CD4-positive, alpha-beta memory T cell (primary cell): ENCODE results near the gene SEC22B. TPM values are rescaled to one million over a fixed set of nuclear protein-coding genes. Genes with fewer than 3 reads are reported as not detected.
A peak's percentile ranks its signal among the peaks of the same experiment; 100 is the strongest.
"Not testable (repeated sequence)": the region's sequence is repeated elsewhere in the genome, so short reads cannot be mapped to it uniquely, and the experiment has no call there.

Source experiments
- CTCF ChIA-PET: fragments of 350-600 bp; sonication (Branson Sonifier 250); formaldehyde crosslinking; loops from one replicate; lab custom pipeline; 2021; ENCODE audit warnings: inconsistent platforms; ENCODE audit not compliant: partially characterized antibody; lab: Charles Lee
- POLR2A ChIA-PET: fragments of 350-600 bp; sonication (Branson Sonifier 250); formaldehyde crosslinking; loops from one replicate; lab custom pipeline; 2021; ENCODE audit not compliant: partially characterized antibody; lab: Charles Lee
- DNase-seq, 5 donors: peaks; one replicate each; pipeline versions ENCODE4 v3.0.0 to v3.0.0-alpha.2; 2020 to 2022; ENCODE audit warnings: mixed read lengths in 1 of 5
- H3K27ac ChIP-seq: one replicate; pipeline ENCODE4 v1.7.0; 2013; ENCODE audit warnings: low read depth, low read length
- H3K27me3 ChIP-seq: 2 replicates; pipeline ENCODE4 v1.7.0; 2013; ENCODE audit warnings: mild to moderate bottlenecking, low read length, moderate library complexity; ENCODE audit not compliant: insufficient read depth
- H3K36me3 ChIP-seq: 2 replicates; pipeline ENCODE4 v1.7.0; 2013; ENCODE audit warnings: mild to moderate bottlenecking, low read length, moderate library complexity; ENCODE audit not compliant: insufficient read depth
- H3K4me1 ChIP-seq: 2 replicates; pipeline ENCODE4 v1.7.0; 2013; ENCODE audit warnings: mild to moderate bottlenecking, low read length, moderate library complexity; ENCODE audit not compliant: insufficient read depth
- H3K4me3 ChIP-seq, 2 donors: one replicate each; pipeline ENCODE4 v1.7.0; 2013; ENCODE audit warnings: low read length in 2 of 2, mild to moderate bottlenecking in 1 of 2
- H3K9me3 ChIP-seq, 2 donors: one replicate each; pipeline ENCODE4 v1.7.0; 2013; ENCODE audit warnings: low read length in 2 of 2, control low read depth in 1 of 2; ENCODE audit not compliant: control insufficient read depth in 1 of 2
- H3K27ac Mint-ChIP-seq, 7 donors: one replicate each; pipeline ENCODE4 v1.8.0; 2020 to 2021; ENCODE audit warnings: mixed read lengths in 7 of 7, mild to moderate bottlenecking in 6 of 7, inconsistent platforms in 3 of 7, moderate library complexity in 3 of 7
- H3K27me3 Mint-ChIP-seq, 2 donors: one replicate each; pipeline ENCODE4 v1.8.0; 2020 to 2021; ENCODE audit warnings: mixed read lengths in 2 of 2
- H3K36me3 Mint-ChIP-seq, 2 donors: one replicate each; pipeline ENCODE4 v1.8.0; 2020 to 2021; ENCODE audit warnings: mixed read lengths in 2 of 2, inconsistent platforms in 1 of 2, mild to moderate bottlenecking in 1 of 2
- H3K4me1 Mint-ChIP-seq, 4 donors: one replicate each; pipeline ENCODE4 v1.8.0; 2020 to 2021; ENCODE audit warnings: mixed read lengths in 4 of 4, mild to moderate bottlenecking in 1 of 4
- H3K4me3 Mint-ChIP-seq, 8 donors: one replicate each; pipeline ENCODE4 v1.8.0; 2020 to 2021; ENCODE audit warnings: mixed read lengths in 8 of 8, mild to moderate bottlenecking in 7 of 8, moderate library complexity in 6 of 8, inconsistent platforms in 3 of 8
- H3K9me3 Mint-ChIP-seq, 8 donors: one replicate each; pipeline ENCODE4 v1.8.0; 2020 to 2021; ENCODE audit warnings: mixed read lengths in 8 of 8, mild to moderate bottlenecking in 5 of 8, inconsistent platforms in 3 of 8, moderate library complexity in 1 of 8
- intact Hi-C: fragments of 100-400 bp; cut with micrococcal nuclease; formaldehyde crosslinking; loops from one replicate; pipeline ENCODE4 v1.15.1; 2023
- polyA plus RNA-seq, 2 donors: library from polyadenylated mRNA; unstranded; fragments of 300-500 nt; fragmentation: Illumina TruSeq; gene quantifications; one replicate each; pipeline ENCODE4 v1.2.3, GENCODE V29; 2021
- total RNA-seq, 2 experiments: library from RNA; stranded (reverse); gene quantifications; one replicate each; pipeline ENCODE4 v1.2.3, GENCODE V29; 2021

Gene SEC22B
- total and polyA plus RNA-seq, 4 experiments from 2014 or later, result 13.9 to 45.2 (median 31.1) TPM

DNA sequence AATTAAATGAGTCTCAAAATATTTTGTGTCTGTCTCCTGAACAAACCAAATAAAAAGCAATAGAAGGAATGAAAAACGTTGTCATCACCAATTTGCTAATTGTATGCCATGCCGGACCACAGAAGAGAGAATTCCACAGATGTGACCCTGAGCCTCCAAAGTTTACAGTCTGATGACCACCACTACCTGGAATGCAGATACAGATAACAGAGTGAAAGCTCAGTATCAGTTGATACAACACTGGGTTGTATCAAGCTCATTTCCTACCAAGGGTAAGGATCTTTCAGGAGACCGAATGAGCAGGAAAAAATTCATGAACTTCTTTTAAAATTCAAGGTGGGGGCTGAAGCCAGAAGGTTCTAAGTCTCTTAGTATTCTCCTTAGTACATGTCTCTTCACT lies 64.5 kb downstream of the SEC22B start:
- H3K27me3 ChIP-seq, CTCF ChIA-PET, H3K4me3 ChIP-seq, H3K27ac Mint-ChIP-seq, H3K4me1 Mint-ChIP-seq, H3K9me3 ChIP-seq, H3K27ac ChIP-seq, H3K9me3 Mint-ChIP-seq, H3K36me3 Mint-ChIP-seq, H3K27me3 Mint-ChIP-seq, POLR2A ChIA-PET, intact Hi-C loops, H3K36me3 ChIP-seq, H3K4me1 ChIP-seq, H3K4me3 Mint-ChIP-seq, DNase-seq: not testable (repeated sequence)

DNA sequence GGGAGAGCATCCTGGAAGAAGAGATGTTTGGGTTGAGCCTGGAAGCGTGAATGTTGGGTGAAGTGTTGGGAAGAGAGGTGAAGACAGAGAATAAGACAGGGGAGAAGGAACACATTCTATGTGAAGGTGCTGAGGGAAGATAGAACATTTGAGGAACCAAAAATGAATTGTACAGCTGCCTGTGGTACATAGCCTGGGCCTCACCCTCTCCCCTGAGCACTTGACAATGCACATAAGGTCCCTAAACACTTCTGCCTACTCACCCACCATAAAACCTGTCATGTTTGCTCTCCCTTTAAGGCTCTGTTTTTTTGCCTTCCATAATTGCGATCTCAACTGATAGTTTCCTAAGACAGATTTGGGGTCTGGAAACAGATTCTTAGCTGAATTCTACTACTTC lies 65.3 kb downstream of the SEC22B start:
- H3K4me1 Mint-ChIP-seq, H3K27me3 ChIP-seq, H3K9me3 ChIP-seq, H3K27ac ChIP-seq, H3K36me3 ChIP-seq, H3K4me3 ChIP-seq, H3K9me3 Mint-ChIP-seq, H3K4me1 ChIP-seq, H3K4me3 Mint-ChIP-seq, CTCF ChIA-PET, POLR2A ChIA-PET, H3K36me3 Mint-ChIP-seq, H3K27me3 Mint-ChIP-seq, DNase-seq, intact Hi-C loops, H3K27ac Mint-ChIP-seq: not testable (repeated sequence)

DNA sequence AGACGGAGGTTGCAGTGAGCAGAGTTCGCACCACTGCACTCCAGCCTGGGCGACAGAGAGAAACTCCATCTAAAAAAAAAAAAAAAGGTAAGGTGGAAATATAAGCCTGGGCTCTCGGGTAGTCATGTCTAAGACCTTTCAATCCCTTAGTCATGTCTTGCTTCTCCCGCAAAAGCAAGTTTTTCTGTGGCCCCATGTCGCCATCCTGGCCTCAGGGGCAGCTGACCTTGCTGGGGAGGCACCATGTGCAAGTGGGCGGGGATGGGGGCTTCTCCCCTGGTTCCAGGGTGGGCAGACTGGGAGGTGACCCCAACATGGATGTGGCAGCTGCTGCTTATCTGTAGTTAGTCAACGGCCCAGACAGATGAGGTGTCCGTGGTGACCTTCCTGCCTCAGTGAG lies 66.7 kb downstream of the SEC22B start:
- H3K27ac ChIP-seq, H3K27me3 ChIP-seq, H3K27me3 Mint-ChIP-seq, DNase-seq, H3K27ac Mint-ChIP-seq, intact Hi-C loops, H3K9me3 ChIP-seq, CTCF ChIA-PET, H3K4me1 ChIP-seq, H3K4me1 Mint-ChIP-seq, H3K9me3 Mint-ChIP-seq, H3K36me3 ChIP-seq, H3K4me3 ChIP-seq, H3K4me3 Mint-ChIP-seq, H3K36me3 Mint-ChIP-seq, POLR2A ChIA-PET: not testable (repeated sequence)

DNA sequence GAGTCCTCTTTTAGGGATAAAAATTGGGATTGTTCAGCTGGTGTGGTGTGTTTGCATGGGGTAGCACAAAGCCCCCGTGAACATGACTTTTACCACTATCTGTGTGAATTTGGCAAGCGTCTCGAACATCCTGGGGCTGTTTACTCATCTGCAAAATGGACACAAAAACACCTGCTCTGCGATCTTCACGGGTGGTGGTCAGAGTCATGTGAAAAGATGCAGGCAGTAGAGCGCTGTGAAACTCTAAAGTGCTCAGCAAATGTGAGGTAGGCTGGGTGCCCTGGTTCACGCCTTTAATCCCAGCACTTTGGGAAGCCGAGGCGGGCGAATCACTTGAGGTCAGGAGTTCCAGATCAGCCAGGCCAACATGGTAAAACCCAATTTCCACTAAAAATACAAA lies 67.1 kb downstream of the SEC22B start:
- H3K27ac ChIP-seq, H3K36me3 ChIP-seq, H3K27me3 Mint-ChIP-seq, H3K27ac Mint-ChIP-seq, CTCF ChIA-PET, H3K4me3 Mint-ChIP-seq, POLR2A ChIA-PET, intact Hi-C loops, H3K9me3 Mint-ChIP-seq, H3K27me3 ChIP-seq, H3K4me3 ChIP-seq, H3K4me1 ChIP-seq, H3K36me3 Mint-ChIP-seq, DNase-seq, H3K4me1 Mint-ChIP-seq, H3K9me3 ChIP-seq: not testable (repeated sequence)

DNA sequence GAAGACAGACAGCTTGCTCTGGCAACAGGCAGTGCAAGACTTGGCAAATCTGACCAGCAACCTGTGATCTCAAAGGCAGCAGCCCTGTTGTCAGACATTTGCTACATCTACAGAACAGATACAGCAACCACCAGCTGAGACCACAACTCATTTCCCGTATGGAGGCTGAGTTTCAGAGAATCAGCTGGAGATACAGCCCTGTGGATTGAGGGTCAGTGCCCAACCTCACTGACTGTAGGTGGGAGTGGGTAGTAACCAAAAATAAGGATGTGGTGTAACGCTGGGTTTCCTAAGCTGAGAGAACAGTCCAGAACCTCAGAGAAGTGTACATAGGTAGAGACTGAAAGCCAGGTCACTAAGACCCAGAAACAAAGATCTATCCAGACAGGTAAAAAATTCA lies 71.0 kb downstream of the SEC22B start:
- H3K4me1 Mint-ChIP-seq, H3K27me3 Mint-ChIP-seq, H3K9me3 Mint-ChIP-seq, H3K27ac ChIP-seq, H3K36me3 ChIP-seq, H3K9me3 ChIP-seq, DNase-seq, H3K4me1 ChIP-seq, POLR2A ChIA-PET, H3K27me3 ChIP-seq, CTCF ChIA-PET, H3K36me3 Mint-ChIP-seq, H3K4me3 Mint-ChIP-seq, H3K4me3 ChIP-seq, intact Hi-C loops: not testable (repeated sequence)
- peak overlapping the region in 2 of 7 donors; percentile 26 to 62 for H3K27ac Mint-ChIP-seq

DNA sequence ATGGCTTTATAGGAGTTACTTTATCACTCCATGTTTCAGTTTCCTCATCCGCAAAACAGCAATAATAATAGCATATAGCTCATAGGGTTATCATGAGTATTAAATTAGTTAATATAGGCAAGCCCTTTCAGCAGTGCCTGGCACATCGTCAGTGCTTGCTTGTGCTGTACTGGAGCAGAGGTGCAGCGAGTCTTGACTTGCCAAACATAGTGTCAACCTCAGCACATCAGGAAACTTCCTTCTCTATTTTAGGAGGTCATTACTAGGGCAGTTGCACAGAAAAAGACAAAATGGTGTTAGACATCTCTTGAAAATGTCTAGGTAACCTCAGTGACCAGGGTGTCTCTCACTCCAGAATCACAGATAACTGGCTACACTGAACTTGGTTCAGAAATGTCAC lies 72.6 kb downstream of the SEC22B start:
- H3K27me3 ChIP-seq, DNase-seq, H3K4me3 ChIP-seq, H3K9me3 Mint-ChIP-seq, H3K27ac Mint-ChIP-seq, H3K36me3 Mint-ChIP-seq, H3K9me3 ChIP-seq, H3K4me1 Mint-ChIP-seq, H3K4me3 Mint-ChIP-seq, H3K4me1 ChIP-seq, H3K27ac ChIP-seq, H3K27me3 Mint-ChIP-seq, CTCF ChIA-PET, H3K36me3 ChIP-seq, intact Hi-C loops, POLR2A ChIA-PET: not testable (repeated sequence)

DNA sequence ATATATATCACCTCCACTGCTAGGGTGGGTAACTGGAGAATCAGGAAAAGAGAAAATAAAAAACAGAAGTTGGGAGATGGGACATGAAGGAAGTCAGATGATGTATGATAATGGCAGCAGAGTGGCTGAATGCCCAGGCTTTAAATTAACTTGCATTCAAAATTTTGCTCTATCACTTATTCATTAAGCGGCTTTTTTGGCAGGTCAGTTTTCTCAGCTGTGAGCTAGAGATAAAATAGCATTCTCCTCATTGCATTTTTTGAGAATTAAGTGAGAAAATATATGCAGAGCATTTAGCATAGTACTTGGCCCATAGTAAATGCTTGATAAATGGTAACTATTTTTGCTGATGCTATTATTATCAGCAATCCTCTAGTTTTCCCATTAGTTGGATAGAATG lies 74.7 kb downstream of the SEC22B start:
- H3K36me3 ChIP-seq, H3K27me3 ChIP-seq, DNase-seq, H3K27ac Mint-ChIP-seq, CTCF ChIA-PET, H3K4me3 ChIP-seq, H3K4me3 Mint-ChIP-seq, H3K4me1 ChIP-seq, H3K36me3 Mint-ChIP-seq, intact Hi-C loops, H3K27me3 Mint-ChIP-seq, H3K9me3 ChIP-seq, H3K9me3 Mint-ChIP-seq, POLR2A ChIA-PET, H3K27ac ChIP-seq, H3K4me1 Mint-ChIP-seq: not testable (repeated sequence)
